CD4-positive, alpha-beta memory T cell (primary cell): Measurements from ENCODE around the gene KCNH4. TPM values are rescaled to one million over a fixed set of nuclear protein-coding genes. Genes with fewer than 3 reads are reported as not detected.

Experiments
- CTCF ChIA-PET: fragments of 350-600 bp; sonication (Branson Sonifier 250); formaldehyde crosslinking; loops from one replicate; lab custom pipeline; 2021; ENCODE audit warnings: inconsistent platforms; ENCODE audit not compliant: partially characterized antibody; lab: Charles Lee
- POLR2A ChIA-PET: fragments of 350-600 bp; sonication (Branson Sonifier 250); formaldehyde crosslinking; loops from one replicate; lab custom pipeline; 2021; ENCODE audit not compliant: partially characterized antibody; lab: Charles Lee
- DNase-seq, 5 donors: peaks; one replicate each; pipeline versions ENCODE4 v3.0.0 to v3.0.0-alpha.2; 2020 to 2022; ENCODE audit warnings: mixed read lengths in 1 of 5
- H3K27ac ChIP-seq: one replicate; pipeline ENCODE4 v1.7.0; 2013; ENCODE audit warnings: low read depth, low read length
- H3K27me3 ChIP-seq: 2 replicates; pipeline ENCODE4 v1.7.0; 2013; ENCODE audit warnings: mild to moderate bottlenecking, low read length, moderate library complexity; ENCODE audit not compliant: insufficient read depth
- H3K36me3 ChIP-seq: 2 replicates; pipeline ENCODE4 v1.7.0; 2013; ENCODE audit warnings: mild to moderate bottlenecking, low read length, moderate library complexity; ENCODE audit not compliant: insufficient read depth
- H3K4me1 ChIP-seq: 2 replicates; pipeline ENCODE4 v1.7.0; 2013; ENCODE audit warnings: mild to moderate bottlenecking, low read length, moderate library complexity; ENCODE audit not compliant: insufficient read depth
- H3K4me3 ChIP-seq, 2 donors: one replicate each; pipeline ENCODE4 v1.7.0; 2013; ENCODE audit warnings: low read length in 2 of 2, mild to moderate bottlenecking in 1 of 2
- H3K9me3 ChIP-seq, 2 donors: one replicate each; pipeline ENCODE4 v1.7.0; 2013; ENCODE audit warnings: low read length in 2 of 2, control low read depth in 1 of 2; ENCODE audit not compliant: control insufficient read depth in 1 of 2
- H3K27ac Mint-ChIP-seq, 7 donors: one replicate each; pipeline ENCODE4 v1.8.0; 2020 to 2021; ENCODE audit warnings: mixed read lengths in 7 of 7, mild to moderate bottlenecking in 6 of 7, inconsistent platforms in 3 of 7, moderate library complexity in 3 of 7
- H3K27me3 Mint-ChIP-seq, 2 donors: one replicate each; pipeline ENCODE4 v1.8.0; 2020 to 2021; ENCODE audit warnings: mixed read lengths in 2 of 2
- H3K36me3 Mint-ChIP-seq, 2 donors: one replicate each; pipeline ENCODE4 v1.8.0; 2020 to 2021; ENCODE audit warnings: mixed read lengths in 2 of 2, inconsistent platforms in 1 of 2, mild to moderate bottlenecking in 1 of 2
- H3K4me1 Mint-ChIP-seq, 4 donors: one replicate each; pipeline ENCODE4 v1.8.0; 2020 to 2021; ENCODE audit warnings: mixed read lengths in 4 of 4, mild to moderate bottlenecking in 1 of 4
- H3K4me3 Mint-ChIP-seq, 8 donors: one replicate each; pipeline ENCODE4 v1.8.0; 2020 to 2021; ENCODE audit warnings: mixed read lengths in 8 of 8, mild to moderate bottlenecking in 7 of 8, moderate library complexity in 6 of 8, inconsistent platforms in 3 of 8
- H3K9me3 Mint-ChIP-seq, 8 donors: one replicate each; pipeline ENCODE4 v1.8.0; 2020 to 2021; ENCODE audit warnings: mixed read lengths in 8 of 8, mild to moderate bottlenecking in 5 of 8, inconsistent platforms in 3 of 8, moderate library complexity in 1 of 8
- intact Hi-C: fragments of 100-400 bp; cut with micrococcal nuclease; formaldehyde crosslinking; loops from one replicate; pipeline ENCODE4 v1.15.1; 2023
- polyA plus RNA-seq, 2 donors: library from polyadenylated mRNA; unstranded; fragments of 300-500 nt; fragmentation: Illumina TruSeq; gene quantifications; one replicate each; pipeline ENCODE4 v1.2.3, GENCODE V29; 2021
- total RNA-seq, 2 experiments: library from RNA; stranded (reverse); gene quantifications; one replicate each; pipeline ENCODE4 v1.2.3, GENCODE V29; 2021

Gene KCNH4
- total and polyA plus RNA-seq, 4 experiments from 2014 or later, result 0.09 to 0.11 TPM; not detected in 2

GRCh38 chr17:42129109-42129837 is 51.7 kb downstream of the KCNH4 start:
- Mint-ChIP-seq H3K36me3 (peaks cover 49 to 75% of the 10 kb centered on the region in 2 donors), H3K9me3 (no peaks in the 10 kb centered on the region), H3K4me3 (no peak overlapping the region), H3K27ac (peak overlapping the region in 3 of 7 donors; percentile 59 to 86 (median 60)), H3K4me1 (peaks cover 24 to 34% (median 27%) of the 10 kb centered on the region in 4 donors), H3K27me3 (no peaks in the 10 kb centered on the region)
- ChIA-PET POLR2A (interaction anchor here (0.5 to 1.1 kb wide), 2 partner anchors 8 to 277 kb away, joined by 4 read pairs; partner anchors contain the start of gene KAT2A), CTCF (no interaction called here)
- Histone ChIP-seq H3K27me3 (no peaks in the 10 kb centered on the region), H3K27ac (no peak overlapping the region), H3K36me3 (peaks cover 57% of the 10 kb centered on the region), H3K9me3 (no peaks in the 10 kb centered on the region), H3K4me3 (no peak overlapping the region), H3K4me1 (peaks cover 28% of the 10 kb centered on the region)
- intact Hi-C loops, result no loop called here
- no peak for DNase-seq

- H3K36me3 ChIP-seq, result peaks cover 57% of the 10 kb centered on the region
- Mint-ChIP-seq H3K4me1 (peaks cover 10 to 16% (median 10%) of the 10 kb centered on the region in 4 donors), H3K36me3 (peaks cover 49 to 68% of the 10 kb centered on the region in 2 donors), H3K27me3 (no peaks in the 10 kb centered on the region), H3K27ac (peak overlapping the region in 1 of 7 donors; percentile 14), H3K4me3 (no peak overlapping the region), H3K9me3 (no peaks in the 10 kb centered on the region)
- H3K9me3 ChIP-seq, result no peaks in the 10 kb centered on the region
- peaks cover 10% of the 10 kb centered on the region for H3K4me1 ChIP-seq
- no peak overlapping the region for H3K27ac ChIP-seq
- ChIA-PET POLR2A (no interaction called here), CTCF (no interaction called here)
- H3K27me3 ChIP-seq, result no peaks in the 10 kb centered on the region
- H3K4me3 ChIP-seq, result no peak overlapping the region
- DNase-seq, result no peak
- intact Hi-C loops, result no loop called here
Measured at GRCh38 chr17:42127414-42127813, 53.5 kb downstream of the KCNH4 start.

GRCh38 chr17:42126836-42127235 is 54.1 kb downstream of the KCNH4 start:
- Mint-ChIP-seq H3K4me1 (peaks cover 5 to 12% (median 8%) of the 10 kb centered on the region in 4 donors), H3K9me3 (no peaks in the 10 kb centered on the region), H3K27ac (no peak overlapping the region), H3K4me3 (no peak overlapping the region), H3K27me3 (no peaks in the 10 kb centered on the region), H3K36me3 (peaks cover 49 to 69% of the 10 kb centered on the region in 2 donors)
- Histone ChIP-seq H3K36me3 (peaks cover 57% of the 10 kb centered on the region), H3K27ac (no peak overlapping the region), H3K4me3 (no peak overlapping the region), H3K9me3 (no peaks in the 10 kb centered on the region), H3K4me1 (peaks cover 4% of the 10 kb centered on the region), H3K27me3 (no peaks in the 10 kb centered on the region)
- intact Hi-C loops, result no loop called here
- no peak for DNase-seq
- ChIA-PET POLR2A (no interaction called here), CTCF (no interaction called here)

- Mint-ChIP-seq H3K27ac (no peak overlapping the region), H3K9me3 (no peaks in the 10 kb centered on the region), H3K4me1 (peaks cover 3 to 7% (median 7%) of the 10 kb centered on the region in 4 donors), H3K27me3 (no peaks in the 10 kb centered on the region), H3K4me3 (no peak overlapping the region), H3K36me3 (peaks cover 40 to 58% of the 10 kb centered on the region in 2 donors)
- no peak for DNase-seq
- Histone ChIP-seq H3K27ac (no peak overlapping the region), H3K36me3 (peaks cover 47% of the 10 kb centered on the region), H3K4me1 (peaks cover 7% of the 10 kb centered on the region), H3K9me3 (no peaks in the 10 kb centered on the region), H3K27me3 (no peaks in the 10 kb centered on the region), H3K4me3 (no peak overlapping the region)
- intact Hi-C loops, result no loop called here
- POLR2A ChIA-PET, result no interaction called here
- CTCF ChIA-PET, result no interaction called here
Measured at GRCh38 chr17:42125565-42125964, 55.4 kb downstream of the KCNH4 start.

GRCh38 chr17:42124256-42124655 is 56.7 kb downstream of the KCNH4 start:
- H3K4me3 Mint-ChIP-seq, result no peak overlapping the region
- H3K4me3 ChIP-seq, result no peak overlapping the region
- CTCF ChIA-PET, result interaction anchor here (0.7 kb wide), 1 partner anchor 150 kb away, joined by 3 read pairs; no protein-coding TSS in a partner anchor
- H3K4me1 ChIP-seq, result peaks cover 11% of the 10 kb centered on the region
- H3K27ac ChIP-seq, result no peak overlapping the region
- no peaks in the 10 kb centered on the region for H3K27me3 ChIP-seq
- peaks cover 6 to 15% (median 12%) of the 10 kb centered on the region in 4 donors for H3K4me1 Mint-ChIP-seq
- intact Hi-C loops, result no loop called here
- H3K27ac Mint-ChIP-seq, result peak overlapping the region in 1 of 7 donors; percentile 80
- H3K36me3 ChIP-seq, result peaks cover 34% of the 10 kb centered on the region
- no peaks in the 10 kb centered on the region for H3K9me3 ChIP-seq
- H3K9me3 Mint-ChIP-seq, result no peaks in the 10 kb centered on the region
- DNase-seq, result no peak
- no peaks in the 10 kb centered on the region for H3K27me3 Mint-ChIP-seq
- H3K36me3 Mint-ChIP-seq, result peaks cover 33 to 48% of the 10 kb centered on the region in 2 donors
- POLR2A ChIA-PET, result interaction anchor here (0.7 kb wide), 1 partner anchor 158 kb away, joined by 3 read pairs; the partner anchor contains the start of gene CNP

GRCh38 chr17:42122371-42123303 is 58.3 kb downstream of the KCNH4 start, which contains the start of gene HSPB9:
Gene HSPB9, plus strand, starts transcription at chr17:42122804. Its CDS starts 47 bp downstream, at chr17:42122851.
- CTCF ChIA-PET, result interaction anchor here (7.0 to 8.1 kb wide), 2 partner anchors 56 to 103 kb away, joined by 58 to 124 read pairs; partner anchors contain the start of genes DNAJC7 and NKIRAS2

More at GRCh38 chr17:42122371-42123303, 58.3 kb downstream of the KCNH4 start, which contains the start of gene HSPB9:
- Mint-ChIP-seq H3K9me3 (no peaks in the 10 kb centered on the region), H3K4me3 (peak within 1 kb of the TSS in 6 of 8 donors; percentile 31 to 81 (median 64)), H3K27ac (peak within 1 kb of the TSS in 3 of 7 donors; percentile 22 to 62 (median 45)), H3K27me3 (no peaks in the 10 kb centered on the region), H3K36me3 (peaks cover 20 to 32% of the 10 kb centered on the region in 2 donors), H3K4me1 (peaks cover 9 to 27% (median 18%) of the 10 kb centered on the region in 4 donors)
- POLR2A ChIA-PET, result interaction anchor here (0.7 to 5.3 kb wide), 5 partner anchors 11 to 192 kb away, joined by 3 to 28 read pairs (median 5); partner anchors contain the start of genes DHX58, DNAJC7 and ODAD4
- no peaks in the 10 kb centered on the region for H3K9me3 ChIP-seq
- intact Hi-C loops, result no loop called here
- peaks cover 17% of the 10 kb centered on the region for H3K36me3 ChIP-seq
- peaks cover 11% of the 10 kb centered on the region for H3K4me1 ChIP-seq
- no peak within 1 kb of the TSS for H3K4me3 ChIP-seq
- DNase-seq, result no peak
- no peaks in the 10 kb centered on the region for H3K27me3 ChIP-seq
- H3K27ac ChIP-seq, result no peak within 1 kb of the TSS
